Chondrocyte (in vitro differentiated cells): ENCODE results near the gene DDX54. TPM values are rescaled to one million over a fixed set of nuclear protein-coding genes. Genes with fewer than 3 reads are reported as not detected.

Source experiments
- DNase-seq: peaks from one replicate; pipeline ENCODE4 v3.0.0; 2021; ENCODE audit warnings: mixed read lengths, low spot score
- H3K27ac Mint-ChIP-seq: one replicate; pipeline ENCODE4 v1.8.0; 2021; ENCODE audit warnings: mild to moderate bottlenecking, moderate library complexity, mixed read lengths; ENCODE audit not compliant: unreplicated experiment
- H3K27me3 Mint-ChIP-seq: 2 replicates; pipeline ENCODE4 v1.8.0; 2021; ENCODE audit warnings: low read depth, mixed read lengths
- H3K36me3 Mint-ChIP-seq: 2 replicates; pipeline ENCODE4 v1.8.0; 2021; ENCODE audit warnings: low read depth, mixed read lengths
- H3K4me1 Mint-ChIP-seq: 2 replicates; pipeline ENCODE4 v1.8.0; 2021; ENCODE audit warnings: low read depth, mild to moderate bottlenecking, mixed read lengths
- H3K4me3 Mint-ChIP-seq: one replicate; pipeline ENCODE4 v1.8.0; 2021; ENCODE audit warnings: mild to moderate bottlenecking, moderate library complexity, mixed read lengths; ENCODE audit not compliant: unreplicated experiment
- H3K9me3 Mint-ChIP-seq: 2 replicates; pipeline ENCODE4 v1.8.0; 2021; ENCODE audit warnings: low read depth, mixed read lengths
- long read RNA-seq: library from polyadenylated mRNA; stranded (forward); transcript quantifications from one replicate; pipeline ENCODE4 v2.0.0, GENCODE V29; 2021
- total RNA-seq: library from RNA; stranded (reverse); gene quantifications from 3 replicates; pipeline ENCODE4 v1.2.1, GENCODE V29; 2021
- TF ChIP-seq, protein P1 (sequence below): fragments of 200-600 bp; sonication (generic); IDR thresholded peaks from 2 replicates; pipeline ENCODE4 v1.5.0; 2021; ENCODE audit warnings: antibody characterized with exemption, mild to moderate bottlenecking, moderate library complexity

DDX54 gene
- 44.2 to 52.7 TPM (median 44.6 TPM) in 3 replicates for total RNA-seq
- long read RNA-seq, full-length matches to known transcripts: 115 of 137 reads
- long read RNA-seq, partial matches to known transcripts: 9 of 137 reads
- long read RNA-seq, other reads (novel, unspliced or antisense): 13 of 137 reads

- TF ChIP-seq, protein P1, sequence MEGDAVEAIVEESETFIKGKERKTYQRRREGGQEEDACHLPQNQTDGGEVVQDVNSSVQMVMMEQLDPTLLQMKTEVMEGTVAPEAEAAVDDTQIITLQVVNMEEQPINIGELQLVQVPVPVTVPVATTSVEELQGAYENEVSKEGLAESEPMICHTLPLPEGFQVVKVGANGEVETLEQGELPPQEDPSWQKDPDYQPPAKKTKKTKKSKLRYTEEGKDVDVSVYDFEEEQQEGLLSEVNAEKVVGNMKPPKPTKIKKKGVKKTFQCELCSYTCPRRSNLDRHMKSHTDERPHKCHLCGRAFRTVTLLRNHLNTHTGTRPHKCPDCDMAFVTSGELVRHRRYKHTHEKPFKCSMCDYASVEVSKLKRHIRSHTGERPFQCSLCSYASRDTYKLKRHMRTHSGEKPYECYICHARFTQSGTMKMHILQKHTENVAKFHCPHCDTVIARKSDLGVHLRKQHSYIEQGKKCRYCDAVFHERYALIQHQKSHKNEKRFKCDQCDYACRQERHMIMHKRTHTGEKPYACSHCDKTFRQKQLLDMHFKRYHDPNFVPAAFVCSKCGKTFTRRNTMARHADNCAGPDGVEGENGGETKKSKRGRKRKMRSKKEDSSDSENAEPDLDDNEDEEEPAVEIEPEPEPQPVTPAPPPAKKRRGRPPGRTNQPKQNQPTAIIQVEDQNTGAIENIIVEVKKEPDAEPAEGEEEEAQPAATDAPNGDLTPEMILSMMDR: no peak
- Mint-ChIP-seq H3K36me3 (peaks cover 4% of the 10 kb centered on the region), H3K27me3 (no peaks in the 10 kb centered on the region), H3K4me1 (peaks cover 26% of the 10 kb centered on the region), H3K9me3 (no peaks in the 10 kb centered on the region), H3K4me3 (peak within 1 kb of the TSS; percentile 90), H3K27ac (peak within 1 kb of the TSS; percentile 95)
- no peak for DNase-seq
Observed at GRCh38 chr12:113185180-113186032, at the start of gene DDX54, which contains the start of gene RITA1. Gene DDX54, minus strand, starts transcription at chr12:113185478. Its CDS starts 27 bp downstream, at chr12:113185451. Gene RITA1, plus strand, starts transcription at chr12:113185721. Its CDS starts 1,026 bp downstream, at chr12:113186747.

- Mint-ChIP-seq H3K27me3 (no peaks in the 10 kb centered on the region), H3K36me3 (peaks cover 2% of the 10 kb centered on the region), H3K27ac (no peak overlapping the region), H3K4me1 (peaks cover 65% of the 10 kb centered on the region), H3K9me3 (no peaks in the 10 kb centered on the region), H3K4me3 (no peak overlapping the region)
- TF ChIP-seq, protein P1: no peak
- no peak for DNase-seq
Observed at GRCh38 chr12:113234483-113234882, 49.2 kb upstream of the DDX54 start.

- DNase-seq: no peak
- Mint-ChIP-seq H3K9me3 (no peaks in the 10 kb centered on the region), H3K27me3 (no peaks in the 10 kb centered on the region), H3K4me3 (no peak overlapping the region), H3K4me1 (peaks cover 64% of the 10 kb centered on the region), H3K36me3 (peaks cover 2% of the 10 kb centered on the region), H3K27ac (peak overlapping the region; percentile 98)
- TF ChIP-seq, protein P1: no peak
Observed at GRCh38 chr12:113233967-113234366, 48.7 kb upstream of the DDX54 start.

DNA sequence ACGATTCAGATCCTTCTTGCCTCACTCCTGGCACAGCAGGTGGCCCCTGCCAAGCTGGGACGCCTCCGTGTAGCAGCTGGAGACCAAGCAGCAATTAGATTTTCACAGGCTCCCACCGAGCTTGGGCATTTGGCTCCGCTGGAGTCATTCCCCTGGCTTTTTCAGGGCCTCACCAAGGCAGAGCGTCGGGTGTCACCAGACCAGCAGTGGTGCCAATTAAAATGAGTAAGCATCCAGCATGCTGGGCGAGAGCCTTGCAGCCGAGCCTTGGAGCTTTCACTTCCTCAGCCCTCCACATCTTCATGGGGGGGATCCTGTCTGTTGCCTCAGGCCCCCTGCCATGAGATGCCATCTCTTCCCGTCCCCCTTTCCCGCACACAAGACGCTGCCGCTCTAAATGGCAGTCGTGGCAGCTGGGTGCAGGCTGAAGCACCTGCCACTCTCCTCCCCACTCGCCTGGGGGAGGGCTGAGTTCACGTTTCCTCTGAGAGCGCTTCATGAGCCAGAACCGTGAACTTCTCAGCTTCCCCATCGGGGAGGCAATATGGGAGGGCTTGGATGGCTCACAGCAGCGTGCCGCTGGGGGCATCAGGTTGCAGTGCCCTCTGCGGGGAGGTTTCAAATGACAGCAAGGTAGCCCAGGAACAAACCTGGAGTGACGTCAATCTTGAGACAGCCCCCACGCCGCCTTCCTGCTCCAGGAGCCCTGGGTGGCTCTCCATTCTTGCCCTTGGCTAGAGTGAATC, 47.7 kb upstream of the DDX54 start:
- Mint-ChIP-seq H3K36me3 (peaks cover 2% of the 10 kb centered on the region), H3K9me3 (no peaks in the 10 kb centered on the region), H3K27ac (peak overlapping the region; percentile 98), H3K4me1 (peaks cover 67% of the 10 kb centered on the region), H3K27me3 (no peaks in the 10 kb centered on the region), H3K4me3 (peak overlapping the region; percentile 51)
- no peak for DNase-seq
- TF ChIP-seq, protein P1: no peak
